ENCODE results near the gene VEZF1.

- no peak for TF ChIP-seq CTCF (conservative IDR thresholded peaks at IDR 0.05; ENCODE audit: low read depth in 2 of 2)
- no peak for TF ChIP-seq ZNF114 (CRISPR knock-in tag; IDR thresholded peaks at IDR 0.05)
These were observed 22.2 kb upstream of the VEZF1 start for GRCh38 chr17:58010067-58010799.

Measured in GM23338 (cell line).